ENCODE measurements around the gene IFIT1B.
A peak's percentile ranks its signal among the peaks of the same experiment; 100 is the strongest.

IFIT1B gene

GRCh38 chr10:89413398-89413912, 35.6 kb downstream of the IFIT1B start:
- Mint-ChIP-seq H3K9me3 (peaks cover 11% of the 10 kb centered on the region), H3K27me3 (ENCODE audit: low read depth, poor library complexity) (peaks cover 12% of the 10 kb centered on the region), H3K36me3 (ENCODE audit: low read depth) (peaks cover 44% of the 10 kb centered on the region), H3K4me3 (peak overlapping the region; percentile 91), H3K27ac (no peak overlapping the region), H3K4me1 (peaks cover 16% of the 10 kb centered on the region)
- TF ChIP-seq CTCF (IDR thresholded peaks at IDR 0.05): no peak
- DNase-seq: no peak

GRCh38 chr10:89414146-89414878, 36.5 kb downstream of the IFIT1B start, which contains the start of gene IFIT5:
TSS of gene IFIT5 (plus strand) at chr10:89414568. CDS start at chr10:89414799, 231 bp downstream.
- TF ChIP-seq CTCF (IDR thresholded peaks at IDR 0.05): no peak
- peaks cover 12% of the 10 kb centered on the region for H3K27me3 Mint-ChIP-seq (ENCODE audit: low read depth, poor library complexity)
- peak; percentile 83 for DNase-seq
- H3K4me3 Mint-ChIP-seq: peak within 1 kb of the TSS; percentile 91
- H3K9me3 Mint-ChIP-seq: peaks cover 11% of the 10 kb centered on the region
- no peak within 1 kb of the TSS for H3K27ac Mint-ChIP-seq
- H3K4me1 Mint-ChIP-seq: peaks cover 17% of the 10 kb centered on the region
- H3K36me3 Mint-ChIP-seq (ENCODE audit: low read depth): peaks cover 39% of the 10 kb centered on the region

- DNase-seq: peak; percentile 50
- H3K36me3 Mint-ChIP-seq (ENCODE audit: low read depth): peaks cover 37% of the 10 kb centered on the region
- peaks cover 11% of the 10 kb centered on the region for H3K9me3 Mint-ChIP-seq
- peaks cover 17% of the 10 kb centered on the region for H3K4me1 Mint-ChIP-seq
- peaks cover 12% of the 10 kb centered on the region for H3K27me3 Mint-ChIP-seq (ENCODE audit: low read depth, poor library complexity)
- TF ChIP-seq CTCF (IDR thresholded peaks at IDR 0.05): no peak
- no peak overlapping the region for H3K27ac Mint-ChIP-seq
- H3K4me3 Mint-ChIP-seq: peak overlapping the region; percentile 91
Measured at GRCh38 chr10:89414879-89415821, 37.3 kb downstream of the IFIT1B start.

GRCh38 chr10:89416465-89416864, 38.6 kb downstream of the IFIT1B start:
- Mint-ChIP-seq H3K9me3 (peaks cover 11% of the 10 kb centered on the region), H3K4me1 (peaks cover 17% of the 10 kb centered on the region), H3K36me3 (ENCODE audit: low read depth) (peaks cover 29% of the 10 kb centered on the region), H3K27me3 (ENCODE audit: low read depth, poor library complexity) (peaks cover 12% of the 10 kb centered on the region), H3K4me3 (peak overlapping the region; percentile 91), H3K27ac (no peak overlapping the region)
- no peak for TF ChIP-seq CTCF (IDR thresholded peaks at IDR 0.05)
- no peak for DNase-seq

GRCh38 chr10:89419548-89419947, 41.7 kb downstream of the IFIT1B start:
- H3K4me3 Mint-ChIP-seq: no peak overlapping the region
- no peaks in the 10 kb centered on the region for H3K9me3 Mint-ChIP-seq
- H3K27ac Mint-ChIP-seq: no peak overlapping the region
- DNase-seq: no peak
- H3K36me3 Mint-ChIP-seq (ENCODE audit: low read depth): peaks cover 15% of the 10 kb centered on the region
- peaks cover 12% of the 10 kb centered on the region for H3K27me3 Mint-ChIP-seq (ENCODE audit: low read depth, poor library complexity)
- H3K4me1 Mint-ChIP-seq: peaks cover 12% of the 10 kb centered on the region
- TF ChIP-seq CTCF (IDR thresholded peaks at IDR 0.05): peak; percentile 33

Measured in nephron progenitor cell (in vitro differentiated cells).